Loucy (cell line): Measurements from ENCODE around the gene UCK2.
"Not testable (repeated sequence)": the region's sequence is repeated elsewhere in the genome, so short reads cannot be mapped to it uniquely, and the experiment has no call there.

ENCODE experiments used
- H2AFZ ChIP-seq: fragments of 200-600 bp; sonication (generic); 2 replicates; pipeline ENCODE4 v1.6.0; 2016; ENCODE audit warnings: antibody characterized with exemption, mild to moderate bottlenecking, low read length, moderate library complexity
- H3F3A ChIP-seq: fragments of 200-600 bp; 2 replicates; pipeline ENCODE4 v1.6.0; 2016; ENCODE audit warnings: antibody characterized with exemption, low read depth, mild to moderate bottlenecking
- H3K27me3 ChIP-seq: fragments of 200-600 bp; sonication (generic); 2 replicates; pipeline ENCODE4 v1.6.1; 2014; ENCODE audit warnings: low read length, mild to moderate bottlenecking; ENCODE audit not compliant: insufficient read depth, poor library complexity, severe bottlenecking
- H3K36me3 ChIP-seq: fragments of 200-600 bp; sonication (generic); 2 replicates; pipeline ENCODE4 v1.6.1; 2016; ENCODE audit warnings: low read length; ENCODE audit not compliant: insufficient read depth
- H3K4me1 ChIP-seq: fragments of 200-600 bp; sonication (generic); 2 replicates; pipeline ENCODE4 v1.5.1; 2014; ENCODE audit warnings: low read length, mild to moderate bottlenecking; ENCODE audit not compliant: insufficient read depth, poor library complexity, severe bottlenecking
- H3K4me2 ChIP-seq: fragments of 200-600 bp; sonication (generic); 2 replicates; pipeline ENCODE4 v1.6.0; 2014; ENCODE audit warnings: antibody characterized with exemption, low read length, low read depth, mild to moderate bottlenecking; ENCODE audit not compliant: poor library complexity, severe bottlenecking
- H3K4me3 ChIP-seq: fragments of 200-600 bp; sonication (generic); 2 replicates; pipeline ENCODE4 v1.5.1; 2014; ENCODE audit warnings: low read length, mild to moderate bottlenecking, mixed read lengths; ENCODE audit not compliant: poor library complexity, severe bottlenecking
- H3K79me2 ChIP-seq: fragments of 200-600 bp; sonication (generic); 2 replicates; pipeline ENCODE4 v1.6.1; 2014; ENCODE audit warnings: low read length; ENCODE audit not compliant: insufficient read depth
- H3K9ac ChIP-seq: fragments of 200-600 bp; sonication (generic); 2 replicates; pipeline ENCODE4 v1.6.0; 2014; ENCODE audit warnings: mild to moderate bottlenecking, low read depth, low read length, moderate library complexity; ENCODE audit not compliant: poor library complexity, severe bottlenecking
- H3K9me2 ChIP-seq: fragments of 200-600 bp; sonication (generic); replicated peaks from 2 replicates; pipeline ENCODE4 v1.6.1; 2016; ENCODE audit warnings: low read depth, low read length, mixed read lengths
- H3K9me3 ChIP-seq: fragments of 200-600 bp; sonication (generic); 2 replicates; pipeline ENCODE4 v1.6.1; 2014; ENCODE audit warnings: mild to moderate bottlenecking, antibody characterized with exemption, low read length, low read depth; ENCODE audit not compliant: insufficient read depth
- H4K20me1 ChIP-seq: fragments of 200-600 bp; sonication (generic); 2 replicates; pipeline ENCODE4 v1.6.0; 2014; ENCODE audit warnings: antibody characterized with exemption, low read length, mild to moderate bottlenecking; ENCODE audit not compliant: insufficient read depth, poor library complexity, severe bottlenecking
- CTCF ChIP-seq: fragments of 200-600 bp; sonication (generic); conservative IDR thresholded peaks from 2 replicates; pipeline ENCODE4 v1.5.1; 2014; ENCODE audit warnings: mild to moderate bottlenecking, antibody characterized with exemption, low read length
- EZH2phosphoT487 ChIP-seq: fragments of 200-600 bp; IDR thresholded peaks from 2 replicates; pipeline ENCODE4 v1.6.1; 2018; ENCODE audit warnings: antibody characterized with exemption, mild to moderate bottlenecking, moderate library complexity, borderline replicate concordance

Gene UCK2

GRCh38 chr1:165827268-165828102 is at the start of gene UCK2:
UCK2 (plus strand) TSS chr1:165827614; CDS start chr1:165827834, 220 bp downstream.
- no peaks in the 10 kb centered on the region for H3K9me2 ChIP-seq
- H3K79me2 ChIP-seq = peaks cover 52% of the 10 kb centered on the region
- peaks cover 27% of the 10 kb centered on the region for H3K4me1 ChIP-seq
- no peaks in the 10 kb centered on the region for H3F3A ChIP-seq
- peaks cover 30% of the 10 kb centered on the region for H4K20me1 ChIP-seq
- no peaks in the 10 kb centered on the region for H3K36me3 ChIP-seq
- peak within 1 kb of the TSS; percentile 94 for H3K9ac ChIP-seq
- H3K27me3 ChIP-seq = no peaks in the 10 kb centered on the region
- no peaks in the 10 kb centered on the region for H3K9me3 ChIP-seq
- H3K4me3 ChIP-seq = peak within 1 kb of the TSS; percentile 95
- H3K4me2 ChIP-seq = peak within 1 kb of the TSS; percentile 95
- TF ChIP-seq EZH2phosphoT487 (no peak), CTCF (peak; percentile 31; the same call in 1 of the 2 replicates)
- H2AFZ ChIP-seq = peak within 1 kb of the TSS; percentile 84

GRCh38 chr1:165778197-165778596 is 49.2 kb upstream of the UCK2 start:
- not testable (repeated sequence) for H3K4me3 ChIP-seq, H2AFZ ChIP-seq, H3K9me2 ChIP-seq, H3K36me3 ChIP-seq, H3K9me3 ChIP-seq, H3F3A ChIP-seq, H3K4me2 ChIP-seq, H3K79me2 ChIP-seq, H3K9ac ChIP-seq, H3K27me3 ChIP-seq, H3K4me1 ChIP-seq, H4K20me1 ChIP-seq

- not testable (repeated sequence) for H3K4me3 ChIP-seq, H2AFZ ChIP-seq, H3K9me2 ChIP-seq, H3K9ac ChIP-seq, H3F3A ChIP-seq, H3K27me3 ChIP-seq, H3K4me1 ChIP-seq, H4K20me1 ChIP-seq, H3K79me2 ChIP-seq, H3K36me3 ChIP-seq, H3K9me3 ChIP-seq, H3K4me2 ChIP-seq
Observed at GRCh38 chr1:165783519-165783918, 43.9 kb upstream of the UCK2 start.

GRCh38 chr1:165787741-165788140 is 39.7 kb upstream of the UCK2 start:
- no peaks in the 10 kb centered on the region for H4K20me1 ChIP-seq

More at GRCh38 chr1:165787741-165788140, 39.7 kb upstream of the UCK2 start:
- no peak overlapping the region for H3K4me2 ChIP-seq
- no peaks in the 10 kb centered on the region for H3K4me1 ChIP-seq
- H3K9me2 ChIP-seq = no peaks in the 10 kb centered on the region
- H3F3A ChIP-seq = no peaks in the 10 kb centered on the region
- no peaks in the 10 kb centered on the region for H3K79me2 ChIP-seq
- no peak overlapping the region for H3K9ac ChIP-seq
- no peaks in the 10 kb centered on the region for H3K9me3 ChIP-seq
- H2AFZ ChIP-seq = no peak overlapping the region
- H3K4me3 ChIP-seq = no peak overlapping the region
- TF ChIP-seq EZH2phosphoT487 (no peak), CTCF (no peak)
- no peaks in the 10 kb centered on the region for H3K27me3 ChIP-seq
- H3K36me3 ChIP-seq = no peaks in the 10 kb centered on the region
